ENCODE measurements around the gene RTP5. TPM values are rescaled to one million over a fixed set of nuclear protein-coding genes. Genes with fewer than 3 reads are reported as not detected.

The RTP5 gene
- total RNA-seq, 4 donors from 2014 or later, result 0.33 TPM; not detected in 3

- no peak for TF ChIP-seq CTCF (IDR thresholded peaks at IDR 0.05; ENCODE audit: low read depth)
Observed at GRCh38 chr2:241902357-241902991, 32.9 kb downstream of the RTP5 start.

GRCh38 chr2:241903121-241904010, 33.8 kb downstream of the RTP5 start:
- TF ChIP-seq CTCF (IDR thresholded peaks at IDR 0.05; ENCODE audit: low read depth), result no peak

DNA sequence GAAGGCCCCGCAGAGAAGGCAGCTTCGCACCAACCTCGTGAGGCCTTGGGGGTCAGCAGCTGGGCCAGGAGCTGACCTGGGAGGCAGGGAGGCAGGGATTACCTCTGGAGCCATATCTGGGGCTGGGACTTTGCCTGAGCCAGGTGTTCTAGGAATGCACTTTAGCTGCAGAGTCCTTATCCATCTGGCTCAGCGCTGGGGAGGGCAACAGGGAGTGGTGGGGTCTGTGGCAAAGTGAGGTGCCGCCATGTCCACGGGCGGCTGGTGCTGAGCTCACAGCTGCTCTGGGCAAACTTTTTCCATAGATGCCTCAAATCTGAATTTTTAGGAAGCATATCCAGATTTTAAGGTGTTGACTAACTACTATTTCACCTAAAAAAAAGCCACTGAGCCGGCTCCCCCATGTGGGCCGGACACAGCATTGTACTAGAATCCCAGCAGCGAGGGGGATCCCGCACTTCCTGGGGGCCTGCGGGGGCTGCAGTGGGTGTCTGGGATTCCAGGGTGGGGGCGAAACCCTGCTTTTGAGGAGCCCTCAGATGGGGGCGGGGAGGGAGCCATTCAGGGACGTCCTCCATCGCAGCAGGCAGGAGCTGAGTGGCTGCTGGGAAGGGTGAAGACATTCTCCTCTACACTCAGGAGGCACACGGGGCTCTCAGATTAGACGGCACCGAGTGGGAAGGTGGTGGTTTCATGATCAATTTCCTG, 34.6 kb downstream of the RTP5 start:
- no peak for TF ChIP-seq CTCF (IDR thresholded peaks at IDR 0.05; ENCODE audit: low read depth)

DNA sequence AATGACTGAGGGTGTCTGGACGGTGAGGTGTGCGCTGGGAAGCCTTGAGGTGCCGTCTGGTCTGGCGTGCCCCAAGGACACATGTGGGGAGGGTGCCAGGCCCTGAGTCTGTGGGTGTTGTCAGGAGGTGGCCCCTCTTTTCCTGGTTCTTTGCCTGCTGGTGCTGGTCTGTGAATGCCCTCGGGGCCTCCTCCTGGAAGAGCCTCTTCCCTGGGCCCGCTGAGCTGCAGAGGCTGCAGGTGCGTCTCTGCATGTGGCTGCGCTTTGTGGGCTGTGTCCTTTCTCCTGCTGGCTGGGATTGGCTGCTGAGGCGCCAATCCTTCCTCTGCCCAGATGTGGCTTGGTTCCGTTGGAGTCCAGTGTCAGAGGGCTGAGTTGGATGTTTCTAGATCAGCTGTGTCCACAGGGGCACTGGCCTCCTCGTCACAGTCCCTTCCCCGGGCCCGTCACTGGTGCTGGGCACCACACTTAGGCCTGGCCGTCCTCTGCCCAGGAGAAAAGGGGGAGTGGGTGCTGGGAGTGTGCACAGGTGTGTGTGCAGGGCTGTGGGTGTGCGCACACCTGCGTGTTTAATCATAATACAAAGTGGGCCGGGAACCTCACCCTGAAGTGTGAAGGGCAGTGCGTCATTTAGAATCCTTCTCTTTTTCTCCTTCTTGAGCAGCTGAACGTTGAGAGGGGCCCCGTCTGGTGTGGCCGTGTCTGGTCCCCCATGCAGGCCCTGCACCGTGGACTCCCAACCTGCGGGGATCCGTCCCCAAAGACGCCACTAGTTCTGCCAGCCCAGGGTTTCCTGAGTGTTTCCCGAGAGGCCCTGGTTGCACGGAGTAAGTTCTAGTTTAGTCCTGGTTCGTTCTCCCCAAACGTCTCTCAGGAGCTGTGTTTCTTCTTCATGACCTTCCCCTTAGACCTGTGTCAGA, 35.5 kb downstream of the RTP5 start:
- no peak for TF ChIP-seq CTCF (IDR thresholded peaks at IDR 0.05; ENCODE audit: low read depth)

DNA sequence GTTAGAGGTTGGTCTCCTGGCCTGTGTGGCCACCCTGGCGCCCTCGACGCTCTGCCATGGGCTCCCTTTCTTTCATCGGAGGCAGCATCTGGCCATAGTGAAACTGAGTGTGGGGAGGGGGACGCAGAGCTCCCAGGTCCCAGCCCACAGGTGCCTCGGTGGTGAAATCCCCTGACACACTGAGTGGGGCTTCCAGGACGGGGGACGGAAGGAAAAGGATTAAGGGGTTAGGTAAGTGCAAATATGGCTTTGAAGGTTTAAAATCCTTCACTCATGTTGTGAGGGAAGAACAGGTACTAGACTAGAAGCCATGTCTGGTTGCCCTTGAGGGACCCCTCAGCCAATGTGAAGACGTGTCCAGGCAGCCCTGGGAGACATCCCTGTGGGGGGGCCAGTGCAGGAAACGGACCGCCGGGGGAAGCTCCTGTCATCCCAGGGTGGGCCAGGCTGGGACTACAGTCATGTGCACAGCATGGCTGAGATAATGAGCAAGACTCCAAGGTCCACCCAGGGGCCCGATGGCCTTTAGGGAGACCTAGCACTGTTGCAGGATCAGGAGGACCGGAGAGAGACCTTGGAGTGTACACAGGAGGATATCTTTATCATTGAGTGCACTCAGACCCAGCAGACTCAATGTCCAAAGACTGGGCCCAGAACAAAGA, 36.3 kb downstream of the RTP5 start:
- TF ChIP-seq CTCF (IDR thresholded peaks at IDR 0.05; ENCODE audit: low read depth), result no peak

GRCh38 chr2:241906826-241907570, 37.5 kb downstream of the RTP5 start:
- TF ChIP-seq CTCF (IDR thresholded peaks at IDR 0.05; ENCODE audit: low read depth), result no peak

Measured in subcutaneous adipose tissue (tissue), 4 donors.